ACC112 (cell line): ENCODE measurements around the gene TAPT1.
"Not testable (repeated sequence)": the region's sequence is repeated elsewhere in the genome, so short reads cannot be mapped to it uniquely, and the experiment has no call there.

ENCODE experiments used
- H2AFZ ChIP-seq: fragments of 200-600 bp; sonication (generic); one replicate; pipeline ENCODE4 v1.6.0; 2017; ENCODE audit warnings: antibody characterized with exemption, low read length; ENCODE audit not compliant: unreplicated experiment
- H3K27ac ChIP-seq: fragments of 200-600 bp; sonication (generic); 2 replicates; pipeline ENCODE4 v1.5.1; 2014; ENCODE audit warnings: low read depth, mild to moderate bottlenecking, antibody characterized with exemption, low read length, moderate library complexity
- H3K27me3 ChIP-seq: fragments of 200-600 bp; sonication (generic); 2 replicates; pipeline ENCODE4 v1.6.1; 2014; ENCODE audit warnings: mild to moderate bottlenecking, antibody characterized with exemption, low read length, moderate library complexity, mixed read lengths; ENCODE audit not compliant: insufficient read depth
- H3K36me3 ChIP-seq: fragments of 200-600 bp; sonication (generic); 2 replicates; pipeline ENCODE4 v1.6.1; 2016; ENCODE audit warnings: mild to moderate bottlenecking, antibody characterized with exemption, low read length, moderate library complexity, mixed read lengths; ENCODE audit not compliant: insufficient read depth
- H3K4me1 ChIP-seq: fragments of 200-600 bp; sonication (generic); one replicate; pipeline ENCODE4 v1.6.1; 2016; ENCODE audit warnings: low read length, mixed read lengths; ENCODE audit not compliant: insufficient read depth, unreplicated experiment, control insufficient read depth
- H3K4me3 ChIP-seq: fragments of 200-600 bp; sonication (generic); 2 replicates; pipeline ENCODE4 v1.5.1; 2014; ENCODE audit warnings: mild to moderate bottlenecking, low read depth, low read length
- H3K79me2 ChIP-seq: fragments of 200-600 bp; sonication (generic); one replicate; pipeline ENCODE4 v1.6.0; 2016; ENCODE audit warnings: low read length; ENCODE audit not compliant: control insufficient read depth, unreplicated experiment, insufficient read depth

TAPT1 gene

DNA sequence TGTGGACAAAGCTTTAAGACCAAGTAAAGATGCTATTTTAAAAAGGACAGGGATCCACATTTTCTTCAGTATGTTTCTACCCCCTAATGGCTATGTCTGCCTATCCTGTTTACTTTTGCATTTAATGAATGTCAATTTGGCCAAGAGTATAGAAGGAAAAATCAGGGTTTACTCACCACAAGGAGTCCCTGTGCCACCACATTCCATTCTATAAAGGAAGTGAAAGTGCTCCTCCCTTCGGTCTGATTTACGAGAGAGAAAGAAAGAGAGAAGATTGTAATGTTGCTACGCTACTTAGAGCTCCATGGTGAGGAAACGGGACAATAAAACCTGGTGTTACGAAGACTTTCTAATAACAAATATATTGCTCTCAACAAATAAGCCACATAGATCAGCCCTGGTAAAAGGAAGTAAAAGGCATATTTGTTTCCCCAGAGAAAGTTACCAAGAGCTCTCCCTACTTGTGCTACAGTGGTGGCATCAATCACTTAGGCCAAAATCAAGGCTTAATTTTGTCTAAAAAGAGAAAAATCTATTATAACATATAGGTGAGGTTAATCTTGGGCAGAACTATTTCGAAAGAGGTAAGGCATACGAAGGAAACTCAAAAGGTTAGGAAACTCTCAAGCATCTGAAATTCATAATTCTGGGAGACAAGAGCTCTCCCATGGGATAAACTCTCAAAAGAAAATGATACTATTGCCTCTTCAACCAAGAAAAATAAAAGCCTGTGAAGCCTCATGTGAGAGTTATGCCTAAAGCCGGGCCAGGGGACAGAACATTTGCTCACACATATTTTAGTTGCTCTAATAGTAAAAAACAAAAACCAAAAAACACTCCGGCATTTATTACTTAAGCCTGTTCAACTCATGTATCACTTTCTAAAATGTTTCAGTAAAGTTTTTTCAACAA, 29.5 kb downstream of the TAPT1 start:
- H2AFZ ChIP-seq = peak overlapping the region; percentile 72
- peak overlapping the region; percentile 65 for H3K4me3 ChIP-seq
- peak overlapping the region; percentile 67 for H3K27ac ChIP-seq
- H3K4me1 ChIP-seq = peaks cover 20% of the 10 kb centered on the region
- no peaks in the 10 kb centered on the region for H3K79me2 ChIP-seq
- H3K36me3 ChIP-seq = no peaks in the 10 kb centered on the region
- H3K27me3 ChIP-seq = no peaks in the 10 kb centered on the region

- no peak overlapping the region for H3K4me3 ChIP-seq
- no peaks in the 10 kb centered on the region for H3K79me2 ChIP-seq
- peaks cover 20% of the 10 kb centered on the region for H3K4me1 ChIP-seq
- H2AFZ ChIP-seq = no peak overlapping the region
- no peaks in the 10 kb centered on the region for H3K36me3 ChIP-seq
- H3K27me3 ChIP-seq = no peaks in the 10 kb centered on the region
- no peak overlapping the region for H3K27ac ChIP-seq
These were observed 31.1 kb downstream of the TAPT1 start for GRCh38 chr4:16195209-16195608.

DNA sequence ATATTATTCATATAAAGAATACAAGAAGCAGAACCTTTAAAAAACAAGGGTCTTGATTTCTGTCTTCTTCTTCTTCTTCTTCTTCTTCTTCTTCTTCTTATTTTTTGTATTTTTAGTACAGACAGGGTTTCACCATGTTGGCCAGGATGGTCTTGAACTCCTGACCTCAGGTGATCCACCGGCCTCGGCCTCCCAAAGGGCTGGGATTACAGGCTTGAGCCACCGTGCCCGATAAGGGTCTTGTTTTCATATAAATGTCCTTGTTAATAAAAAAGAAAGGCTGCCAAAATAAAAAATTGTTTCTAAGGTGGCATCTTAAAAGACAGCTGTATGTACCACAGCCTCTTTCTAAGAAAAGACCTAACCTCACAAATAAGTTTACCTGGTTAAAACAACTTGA, 31.5 kb downstream of the TAPT1 start:
- H3K27ac ChIP-seq, H3K36me3 ChIP-seq, H3K27me3 ChIP-seq, H3K4me3 ChIP-seq, H3K79me2 ChIP-seq, H2AFZ ChIP-seq: not testable (repeated sequence)
- H3K4me1 ChIP-seq = peaks cover 20% of the 10 kb centered on the region

DNA sequence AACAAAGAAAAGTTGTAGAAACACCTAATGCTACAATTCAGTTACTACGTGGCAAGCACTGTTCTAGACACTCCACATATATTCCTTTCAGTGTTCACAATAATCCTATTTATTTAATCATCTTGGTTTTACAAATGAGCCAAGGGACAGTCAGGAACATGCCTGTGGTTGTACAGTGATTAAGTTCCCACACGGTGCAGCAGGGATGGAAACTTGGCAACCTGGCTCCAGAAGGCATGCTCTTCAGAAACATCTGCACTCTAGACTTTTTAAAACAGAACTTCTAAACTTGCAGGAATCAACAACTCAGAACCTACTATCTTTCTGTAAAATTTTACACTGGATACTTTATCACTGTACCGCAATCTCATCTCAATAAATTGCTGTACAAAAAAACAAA, 32.1 kb downstream of the TAPT1 start:
- Histone ChIP-seq H2AFZ (no peak overlapping the region), H3K36me3 (0 out of 2 replicates have a peak, but pooled peaks cover 4% of the 10 kb centered on the region), H3K27ac (no peak overlapping the region), H3K4me1 (peaks cover 20% of the 10 kb centered on the region), H3K4me3 (no peak overlapping the region), H3K79me2 (no peaks in the 10 kb centered on the region), H3K27me3 (no peaks in the 10 kb centered on the region)

GRCh38 chr4:16192631-16193518, 33.4 kb downstream of the TAPT1 start:
- Histone ChIP-seq H3K4me3 (no peak overlapping the region), H3K27ac (no peak overlapping the region), H3K36me3 (0 out of 2 replicates have a peak, but pooled peaks cover 4% of the 10 kb centered on the region), H3K27me3 (no peaks in the 10 kb centered on the region), H2AFZ (no peak overlapping the region), H3K4me1 (peaks cover 14% of the 10 kb centered on the region), H3K79me2 (no peaks in the 10 kb centered on the region)

DNA sequence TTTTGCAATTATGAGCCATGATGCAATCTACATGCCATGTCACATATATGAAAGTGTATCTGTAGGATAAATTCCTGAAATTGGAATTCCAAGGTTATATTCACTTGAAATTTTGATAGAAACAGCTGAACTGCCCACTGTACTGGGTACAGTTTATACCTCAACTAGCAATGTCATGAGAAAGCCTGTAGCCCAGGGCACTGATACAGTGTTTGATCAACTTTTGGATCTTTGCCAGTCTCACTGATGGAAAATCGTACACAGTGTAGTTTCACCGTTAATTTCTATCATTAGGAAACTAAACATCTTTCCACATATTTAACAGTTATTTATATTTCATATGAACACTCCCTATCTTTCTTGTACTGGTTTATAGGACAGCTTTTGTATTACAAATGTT, 34.2 kb downstream of the TAPT1 start:
- H3K27me3 ChIP-seq = no peaks in the 10 kb centered on the region

GRCh38 chr4:16187455-16187854, 38.8 kb downstream of the TAPT1 start:
- Histone ChIP-seq H3K4me3 (no peak overlapping the region), H3K27ac (no peak overlapping the region), H3K79me2 (no peaks in the 10 kb centered on the region), H3K36me3 (peaks cover 11% of the 10 kb centered on the region; the same call in 1 of the 2 replicates), H3K4me1 (no peaks in the 10 kb centered on the region), H3K27me3 (no peaks in the 10 kb centered on the region), H2AFZ (no peak overlapping the region)

More for the DNA sequence above, 34.2 kb downstream of the TAPT1 start:
- 0 out of 2 replicates have a peak, but pooled peaks cover 4% of the 10 kb centered on the region for H3K36me3 ChIP-seq
- H3K4me1 ChIP-seq = peaks cover 6% of the 10 kb centered on the region
- H3K4me3 ChIP-seq = no peak overlapping the region
- H2AFZ ChIP-seq = no peak overlapping the region
- no peak overlapping the region for H3K27ac ChIP-seq
- H3K79me2 ChIP-seq = no peaks in the 10 kb centered on the region

GRCh38 chr4:16186986-16187385, 39.3 kb downstream of the TAPT1 start:
- no peak overlapping the region for H3K27ac ChIP-seq
- H3K4me1 ChIP-seq = no peaks in the 10 kb centered on the region
- H3K4me3 ChIP-seq = no peak overlapping the region
- H3K79me2 ChIP-seq = no peaks in the 10 kb centered on the region
- H3K36me3 ChIP-seq = peaks cover 11% of the 10 kb centered on the region; the same call in 1 of the 2 replicates
- H2AFZ ChIP-seq = no peak overlapping the region
- H3K27me3 ChIP-seq = no peaks in the 10 kb centered on the region

DNA sequence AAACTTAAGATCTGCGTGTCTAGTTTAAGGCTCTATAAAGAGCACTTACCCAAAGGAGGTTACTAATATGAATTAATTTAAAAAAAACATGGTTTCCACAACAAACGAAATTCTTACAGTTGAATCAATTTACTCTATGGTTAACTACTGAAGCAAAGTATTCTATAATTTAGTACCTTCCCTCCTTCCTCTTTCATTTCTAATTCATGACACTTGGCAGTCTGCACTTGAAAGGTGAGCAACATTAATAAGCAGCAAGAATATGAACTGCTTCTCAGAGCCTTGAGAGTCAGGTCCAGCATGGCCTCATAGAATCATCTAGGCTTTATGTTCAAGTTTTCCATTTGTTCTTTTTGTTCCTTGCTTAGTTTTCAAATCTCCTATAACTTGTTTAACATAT, 42.7 kb downstream of the TAPT1 start:
- Histone ChIP-seq H3K27me3 (no peaks in the 10 kb centered on the region), H3K79me2 (no peaks in the 10 kb centered on the region), H3K27ac (no peak overlapping the region), H3K36me3 (peaks cover 7% of the 10 kb centered on the region; the same call in 1 of the 2 replicates), H3K4me3 (no peak overlapping the region), H2AFZ (no peak overlapping the region), H3K4me1 (no peaks in the 10 kb centered on the region)

- Histone ChIP-seq H3K4me1 (no peaks in the 10 kb centered on the region), H3K79me2 (no peaks in the 10 kb centered on the region), H3K27me3 (no peaks in the 10 kb centered on the region), H3K4me3 (no peak overlapping the region), H2AFZ (no peak overlapping the region), H3K36me3 (no peaks in the 10 kb centered on the region; the same call in 1 of the 2 replicates), H3K27ac (no peak overlapping the region)
These were observed 49.6 kb downstream of the TAPT1 start for GRCh38 chr4:16176621-16177020.
